HCT116 (cell line): ENCODE measurements around the gene TMED10. TPM values are rescaled to one million over a fixed set of nuclear protein-coding genes. Genes with fewer than 3 reads are reported as not detected.

Source experiments
- total RNA-seq: library from RNA; stranded (reverse); gene quantifications from one replicate; pipeline ENCODE4 v1.2.1, GENCODE V29; 2021; ENCODE audit not compliant: unreplicated experiment

Gene TMED10
- total RNA-seq, 1 experiment from 2014 or later: 303 TPM

Other genes starting within 250 kb of the TMED10 start
- gene PGF, start 221.0 kb downstream of the TMED10 start, total RNA-seq: 6.4 TPM
- 54.8 TPM for gene EIF2B2, start 173.7 kb downstream of the TMED10 start, total RNA-seq
- 14.7 TPM for gene MLH3, start 125.1 kb downstream of the TMED10 start, total RNA-seq
- gene ACYP1, start 112.6 kb downstream of the TMED10 start, total RNA-seq: 30.7 TPM
- gene ZC2HC1C, start 107.0 kb downstream of the TMED10 start, total RNA-seq: 0.98 TPM
- gene NEK9, start 49.6 kb downstream of the TMED10 start, total RNA-seq: 64.4 TPM
- 50.4 TPM for gene FOS, start 102.2 kb upstream of the TMED10 start, total RNA-seq